ENCODE measurements around the gene VPS41. TPM values are rescaled to one million over a fixed set of nuclear protein-coding genes. Genes with fewer than 3 reads are reported as not detected.

Gene VPS41
- total RNA-seq, 1 donor: 53.5 TPM

DNA sequence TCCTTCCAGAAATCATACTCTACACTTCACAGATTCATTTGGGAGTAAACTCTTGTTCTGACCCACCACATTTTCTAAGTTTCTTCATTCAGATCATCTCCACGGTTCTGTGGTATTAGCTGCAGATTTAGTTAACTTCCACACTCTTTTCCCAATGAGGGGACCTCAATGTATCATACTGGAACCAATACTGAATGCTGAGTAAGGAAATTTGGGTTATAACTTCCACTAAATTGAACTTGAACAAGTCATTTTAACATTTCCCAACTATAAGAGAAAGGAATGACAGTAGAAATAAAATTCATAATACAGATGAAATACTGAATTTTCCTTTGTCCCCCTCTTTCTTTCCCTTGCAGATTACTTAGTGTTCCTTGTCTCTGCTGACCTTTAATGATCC is 131.4 kb downstream of the VPS41 start:
- DNase-seq (ENCODE audit: low read depth): no peak
- H3K4me3 ChIP-seq (ENCODE audit: low read depth, low read length): no peak overlapping the region
- TF ChIP-seq, protein P1, sequence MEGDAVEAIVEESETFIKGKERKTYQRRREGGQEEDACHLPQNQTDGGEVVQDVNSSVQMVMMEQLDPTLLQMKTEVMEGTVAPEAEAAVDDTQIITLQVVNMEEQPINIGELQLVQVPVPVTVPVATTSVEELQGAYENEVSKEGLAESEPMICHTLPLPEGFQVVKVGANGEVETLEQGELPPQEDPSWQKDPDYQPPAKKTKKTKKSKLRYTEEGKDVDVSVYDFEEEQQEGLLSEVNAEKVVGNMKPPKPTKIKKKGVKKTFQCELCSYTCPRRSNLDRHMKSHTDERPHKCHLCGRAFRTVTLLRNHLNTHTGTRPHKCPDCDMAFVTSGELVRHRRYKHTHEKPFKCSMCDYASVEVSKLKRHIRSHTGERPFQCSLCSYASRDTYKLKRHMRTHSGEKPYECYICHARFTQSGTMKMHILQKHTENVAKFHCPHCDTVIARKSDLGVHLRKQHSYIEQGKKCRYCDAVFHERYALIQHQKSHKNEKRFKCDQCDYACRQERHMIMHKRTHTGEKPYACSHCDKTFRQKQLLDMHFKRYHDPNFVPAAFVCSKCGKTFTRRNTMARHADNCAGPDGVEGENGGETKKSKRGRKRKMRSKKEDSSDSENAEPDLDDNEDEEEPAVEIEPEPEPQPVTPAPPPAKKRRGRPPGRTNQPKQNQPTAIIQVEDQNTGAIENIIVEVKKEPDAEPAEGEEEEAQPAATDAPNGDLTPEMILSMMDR (IDR thresholded peaks at IDR 0.05; ENCODE audit: insufficient read depth, low read depth, low read length): no peak

GRCh38 chr7:38775506-38776175 is 133.3 kb downstream of the VPS41 start:
- DNase-seq (ENCODE audit: low read depth): no peak
- TF ChIP-seq, protein P1 (IDR thresholded peaks at IDR 0.05; ENCODE audit: insufficient read depth, low read depth, low read length): no peak
- no peak overlapping the region for H3K4me3 ChIP-seq (ENCODE audit: low read depth, low read length)

- no peak overlapping the region for H3K4me3 ChIP-seq (ENCODE audit: low read depth, low read length)
- TF ChIP-seq, protein P1 (IDR thresholded peaks at IDR 0.05; ENCODE audit: insufficient read depth, low read depth, low read length): no peak
- DNase-seq (ENCODE audit: low read depth): peak; percentile 55
Observed at GRCh38 chr7:38773430-38773829, 135.6 kb downstream of the VPS41 start.

DNA sequence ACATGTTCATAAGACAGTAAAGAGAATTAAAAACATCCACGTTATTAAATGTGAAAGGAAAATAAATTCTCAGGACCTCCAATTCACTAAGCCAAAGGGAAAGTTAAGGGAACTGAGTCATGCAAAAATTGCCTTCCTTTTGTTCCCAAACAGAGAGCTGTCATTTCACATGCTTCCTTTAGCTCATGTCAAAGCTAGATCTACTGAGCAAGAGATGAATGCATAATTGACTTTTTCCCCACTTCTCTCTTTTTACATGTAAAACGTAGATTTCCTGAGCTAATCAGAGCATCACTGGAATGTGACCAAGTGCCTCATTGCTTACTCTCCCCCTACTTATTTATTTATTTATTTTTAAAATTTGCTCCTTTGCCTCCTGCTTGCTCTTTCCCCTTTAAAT is 148.8 kb downstream of the VPS41 start:
- TF ChIP-seq, protein P1 (IDR thresholded peaks at IDR 0.05; ENCODE audit: insufficient read depth, low read depth, low read length): no peak
- no peak overlapping the region for H3K4me3 ChIP-seq (ENCODE audit: low read depth, low read length)
- no peak for DNase-seq (ENCODE audit: low read depth)

DNA sequence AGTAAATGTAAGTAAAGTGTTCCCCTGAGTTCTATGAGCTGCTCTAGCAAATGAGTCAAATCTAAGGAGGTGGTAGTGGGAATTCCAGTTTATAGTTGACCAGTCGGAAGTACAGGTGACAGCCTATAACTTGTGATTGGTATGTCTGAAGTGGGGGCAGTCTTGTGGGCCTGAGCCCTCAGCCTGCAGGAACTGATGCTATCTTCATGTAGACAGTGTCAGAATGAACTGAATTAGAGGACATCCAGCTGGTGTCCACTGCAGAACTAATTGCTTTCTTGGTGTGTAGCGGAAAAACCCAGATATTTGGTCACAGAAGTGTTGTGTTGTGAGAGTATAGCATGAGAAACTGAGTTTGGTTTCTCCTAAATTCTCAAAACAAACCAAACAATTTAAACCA is 150.0 kb downstream of the VPS41 start:
- DNase-seq (ENCODE audit: low read depth): no peak
- TF ChIP-seq, protein P1 (IDR thresholded peaks at IDR 0.05; ENCODE audit: insufficient read depth, low read depth, low read length): no peak
- H3K4me3 ChIP-seq (ENCODE audit: low read depth, low read length): no peak overlapping the region

DNA sequence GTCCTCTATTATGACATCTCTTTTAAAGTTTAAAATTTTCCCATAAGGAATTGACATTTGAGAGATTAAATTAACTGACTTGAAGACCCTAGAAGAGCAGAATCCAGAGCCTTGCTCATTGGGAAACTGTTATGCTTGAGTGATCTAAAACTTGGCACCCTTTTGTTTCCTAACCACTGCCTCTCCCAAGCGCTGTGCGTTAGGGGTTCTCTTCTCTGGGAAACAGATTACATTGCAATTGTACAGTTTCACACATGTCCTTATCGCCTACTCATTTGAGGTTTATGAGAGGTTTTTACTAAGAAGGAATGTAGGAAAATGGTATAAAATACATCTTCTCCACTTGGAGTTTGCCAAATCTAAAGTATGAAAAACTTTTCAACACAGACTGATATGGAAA is 151.1 kb downstream of the VPS41 start:
- TF ChIP-seq, protein P1 (IDR thresholded peaks at IDR 0.05; ENCODE audit: insufficient read depth, low read depth, low read length): no peak
- no peak for DNase-seq (ENCODE audit: low read depth)
- H3K4me3 ChIP-seq (ENCODE audit: low read depth, low read length): no peak overlapping the region

- no peak for DNase-seq (ENCODE audit: low read depth)
- TF ChIP-seq, protein P1 (IDR thresholded peaks at IDR 0.05; ENCODE audit: insufficient read depth, low read depth, low read length): no peak
- H3K4me3 ChIP-seq (ENCODE audit: low read depth, low read length): no peak overlapping the region
Observed at GRCh38 chr7:38756521-38756920, 152.5 kb downstream of the VPS41 start.
